Stomach (tissue), 4 donors: Measurements from ENCODE around the gene UBE3A.

Source experiments
- CTCF ChIP-seq, 7 experiments: fragments of 450-650 bp in 4 of 7; fragments of 200-600 bp in 3 of 7; sonication (generic) in 3 of 7; IDR thresholded peaks; one replicate each; pipeline ENCODE4 v1.5.1; 2016 to 2019; ENCODE audit warnings: antibody characterized with exemption in 7 of 7, control low read depth in 2 of 7, mild to moderate bottlenecking in 1 of 7
- POLR2A ChIP-seq, 4 donors: fragments of 450-650 bp; IDR thresholded peaks; one replicate each; pipeline ENCODE4 v1.6.1; 2016; ENCODE audit warnings: antibody characterized with exemption in 4 of 4, control low read depth in 2 of 4, mild to moderate bottlenecking in 1 of 4, moderate library complexity in 1 of 4
- POLR2AphosphoS5 ChIP-seq, 3 donors: sonication (generic); formaldehyde crosslinking; IDR thresholded peaks; one replicate each; pipeline ENCODE4 v1.6.1; 2016; ENCODE audit warnings: antibody characterized with exemption in 3 of 3

- TF ChIP-seq CTCF (IDR thresholded peaks at IDR 0.05) (no peak), POLR2A (IDR thresholded peaks at IDR 0.05) (no peak), POLR2AphosphoS5 (IDR thresholded peaks at IDR 0.05) (no peak)
These were observed 25.6 kb upstream of the UBE3A start for GRCh38 chr15:25464383-25464782.
